Measurements from ENCODE around the gene NR4A1. TPM values are rescaled to one million over a fixed set of nuclear protein-coding genes. Genes with fewer than 3 reads are reported as not detected.

Gene NR4A1
- total RNA-seq, 6 experiments from 2014 or later = 5.0 to 8.8 (median 7.7) TPM

- TF ChIP-seq POLR2A (IDR thresholded peaks at IDR 0.05) (no peak), CTCF (IDR thresholded peaks at IDR 0.05) (no peak)
- Histone ChIP-seq H3K9me3 (no peaks in the 10 kb centered on the region), H3K4me1 (peaks cover 0 to 26% (median 7%) of the 10 kb centered on the region in 4 donors), H3K27me3 (no peaks in the 10 kb centered on the region), H3K36me3 (peaks cover 0 to 36% (median 8%) of the 10 kb centered on the region in 4 donors), H3K27ac (no peak overlapping the region), H3K4me3 (no peak overlapping the region)
- intact Hi-C loops (cut with DNase I) = loop anchor here in 1 of 2 donors (5.0 kb wide), 1 partner anchor 48 kb away; no protein-coding TSS in a partner anchor
- DNase-seq (peak in 1 of 3 donors; percentile 0), ATAC-seq (no peak)
- 78% methylated on average over 2 of the region's 3 CpGs for WGBS (ENCODE audit: insufficient coverage, low coverage, low lambda C conversion rate, missing lambda C conversion rate)
Observed at GRCh38 chr12:52074971-52075724, 23.9 kb downstream of the NR4A1 start.

GRCh38 chr12:52076811-52077210, 25.6 kb downstream of the NR4A1 start:
- TF ChIP-seq CTCF (IDR thresholded peaks at IDR 0.05) (no peak), POLR2A (IDR thresholded peaks at IDR 0.05) (no peak)
- Histone ChIP-seq H3K9me3 (no peaks in the 10 kb centered on the region), H3K4me3 (no peak overlapping the region), H3K4me1 (peaks cover 0 to 27% (median 8%) of the 10 kb centered on the region in 4 donors), H3K27ac (no peak overlapping the region), H3K36me3 (peaks cover 0 to 36% (median 8%) of the 10 kb centered on the region in 4 donors), H3K27me3 (no peaks in the 10 kb centered on the region)
- WGBS (ENCODE audit: insufficient coverage, low coverage, low lambda C conversion rate, missing lambda C conversion rate) = 53% methylated on average over 3 of the region's 16 CpGs
- intact Hi-C loops (cut with DNase I) = loop anchor here in 1 of 2 donors (5.0 kb wide), 1 partner anchor 50 kb away; no protein-coding TSS in a partner anchor
- DNase-seq (no peak), ATAC-seq (no peak)

GRCh38 chr12:52078276-52078675, 27.0 kb downstream of the NR4A1 start:
- ATAC-seq (no peak), DNase-seq (no peak)
- TF ChIP-seq CTCF (IDR thresholded peaks at IDR 0.05) = no peak
- no peak for TF ChIP-seq POLR2A (IDR thresholded peaks at IDR 0.05)
- H3K27me3 ChIP-seq = no peaks in the 10 kb centered on the region
- H3K4me3 ChIP-seq = no peak overlapping the region
- peaks cover 0 to 36% (median 8%) of the 10 kb centered on the region in 4 donors for H3K36me3 ChIP-seq
- H3K4me1 ChIP-seq = peaks cover 0 to 41% (median 12%) of the 10 kb centered on the region in 4 donors
- H3K9me3 ChIP-seq = no peaks in the 10 kb centered on the region
- 100% methylated on average over 2 of the region's 3 CpGs for WGBS (ENCODE audit: insufficient coverage, low coverage, low lambda C conversion rate, missing lambda C conversion rate)
- no peak overlapping the region for H3K27ac ChIP-seq
- intact Hi-C loops (cut with DNase I) = loop anchor here in 1 of 2 donors (5.0 kb wide), 1 partner anchor 51 kb away; no protein-coding TSS in a partner anchor

- Histone ChIP-seq H3K36me3 (peaks cover 0 to 23% (median 8%) of the 10 kb centered on the region in 4 donors), H3K4me3 (no peak within 1 kb of the TSS), H3K27ac (no peak within 1 kb of the TSS), H3K27me3 (no peaks in the 10 kb centered on the region), H3K9me3 (no peaks in the 10 kb centered on the region), H3K4me1 (peaks cover 0 to 34% (median 12%) of the 10 kb centered on the region in 4 donors)
- intact Hi-C loops (cut with DNase I) = loop anchor here (5.0 kb wide), 2 partner anchors 43 to 52 kb away; no protein-coding TSS in a partner anchor
- ATAC-seq = no peak
- no peak for DNase-seq
- WGBS (ENCODE audit: insufficient coverage, low coverage, low lambda C conversion rate, missing lambda C conversion rate) = no CpG with 5 or more reads among the region's 87 CpGs
- TF ChIP-seq POLR2A (IDR thresholded peaks at IDR 0.05) (no peak), CTCF (IDR thresholded peaks at IDR 0.05) (no peak)
Observed at GRCh38 chr12:52079576-52080402, 28.5 kb downstream of the NR4A1 start, which contains the start of gene SMIM41. TSS of gene SMIM41 (plus strand) at chr12:52079704. CDS start at chr12:52079780, 76 bp downstream.
